WTC11 (cell line): Measurements from ENCODE around the gene EPHA2. TPM values are rescaled to one million over a fixed set of nuclear protein-coding genes. Genes with fewer than 3 reads are reported as not detected.
A peak's percentile ranks its signal among the peaks of the same experiment; 100 is the strongest.

Source experiments
- ATAC-seq: fragments of 200-7000 bp; cut with Tn5 transposase; 2 replicates; pipeline ENCODE4 v1.10.0; 2021; ENCODE audit warnings: mild to moderate bottlenecking, moderate library complexity
- CTCF ChIA-PET: fragments of 300-600 bp; sonication (Branson Sonifier 250); formaldehyde crosslinking; loops from one replicate; lab custom pipeline; 2021; ENCODE audit warnings: antibody characterized with exemption; lab: Charles Lee
- POLR2A ChIA-PET: fragments of 350-600 bp; sonication (Branson Sonifier 250); formaldehyde crosslinking; loops from one replicate; lab custom pipeline; 2021; ENCODE audit warnings: antibody characterized with exemption; lab: Charles Lee
- DNase-seq: peaks from one replicate; pipeline ENCODE4 v3.0.0; 2021; ENCODE audit warnings: low spot score
- H3K27ac Mint-ChIP-seq: 2 replicates; pipeline ENCODE4 v1.8.0; 2021; ENCODE audit warnings: mixed read lengths
- H3K27me3 Mint-ChIP-seq: 2 replicates; pipeline ENCODE4 v1.8.0; 2021; ENCODE audit warnings: low read depth, mild to moderate bottlenecking, moderate library complexity, mixed read lengths
- H3K36me3 Mint-ChIP-seq: 2 replicates; pipeline ENCODE4 v1.8.0; 2021; ENCODE audit warnings: mixed read lengths
- H3K4me1 Mint-ChIP-seq: 2 replicates; pipeline ENCODE4 v1.8.0; 2022; ENCODE audit warnings: mixed read lengths
- H3K4me3 Mint-ChIP-seq: 2 replicates; pipeline ENCODE4 v1.8.0; 2021; ENCODE audit warnings: mild to moderate bottlenecking, moderate library complexity, mixed read lengths
- H3K9me3 Mint-ChIP-seq: 2 replicates; pipeline ENCODE4 v1.8.0; 2021; ENCODE audit warnings: mixed read lengths
- FOXP4 ChIP-seq: sonication (generic); formaldehyde crosslinking; IDR thresholded peaks from 2 replicates; pipeline ENCODE4 v1.8.0; 2022; ENCODE audit warnings: mild to moderate bottlenecking, missing genetic modification reagents
- IRF1 ChIP-seq: sonication (generic); formaldehyde crosslinking; IDR thresholded peaks from 2 replicates; pipeline ENCODE4 v1.8.0; 2023; ENCODE audit warnings: missing genetic modification reagents
- SMAD4 ChIP-seq: sonication (generic); formaldehyde crosslinking; IDR thresholded peaks from 2 replicates; pipeline ENCODE4 v1.8.0; 2022; ENCODE audit warnings: mild to moderate bottlenecking, missing genetic modification reagents
- USF1 ChIP-seq: sonication (generic); formaldehyde crosslinking; IDR thresholded peaks from 2 replicates; pipeline ENCODE4 v1.8.0; 2022; ENCODE audit warnings: mild to moderate bottlenecking, missing genetic modification reagents
- USF2 ChIP-seq: sonication (generic); formaldehyde crosslinking; IDR thresholded peaks from 2 replicates; pipeline ENCODE4 v1.8.1; 2023; ENCODE audit warnings: mild to moderate bottlenecking, missing genetic modification reagents, moderate library complexity
- ZMAT4 ChIP-seq: fragments of 250-450 bp; sonication (Bioruptor Pico); IDR thresholded peaks from 2 replicates; pipeline ENCODE4 v1.9.0; 2021; ENCODE audit warnings: mild to moderate bottlenecking
- ZNF121 ChIP-seq: sonication (generic); formaldehyde crosslinking; IDR thresholded peaks from 2 replicates; pipeline ENCODE4 v1.8.0; 2023; ENCODE audit warnings: missing genetic modification reagents
- ZNF219 ChIP-seq: sonication (generic); formaldehyde crosslinking; IDR thresholded peaks from 2 replicates; pipeline ENCODE4 v1.8.0; 2023; ENCODE audit warnings: missing genetic modification reagents, mild to moderate bottlenecking, borderline replicate concordance
- ZNF532 ChIP-seq: fragments of 250-450 bp; sonication (Bioruptor Pico); IDR thresholded peaks from 2 replicates; pipeline ENCODE4 v1.9.0; 2021; ENCODE audit warnings: mild to moderate bottlenecking, borderline replicate concordance
- ZSCAN18 ChIP-seq: fragments of 250-450 bp; sonication (Bioruptor Pico); IDR thresholded peaks from 2 replicates; pipeline ENCODE4 v2.1.2; 2022; ENCODE audit warnings: mild to moderate bottlenecking, moderate library complexity
- total RNA-seq: library from RNA; stranded (reverse); gene quantifications from 3 replicates; pipeline ENCODE4 v1.2.3, GENCODE V29; 2021

The EPHA2 gene
- total RNA-seq, 1 experiment from 2014 or later: 44.4 TPM

- ATAC-seq (no peak), DNase-seq (no peak)
- TF ChIP-seq IRF1 (CRISPR knock-in tag) (no peak), SMAD4 (no peak), ZSCAN18 (CRISPR knock-in tag) (no peak), ZNF121 (no peak), ZMAT4 (CRISPR knock-in tag) (no peak)
- Mint-ChIP-seq H3K27me3 (no peaks in the 10 kb centered on the region), H3K27ac (no peak overlapping the region), H3K9me3 (no peaks in the 10 kb centered on the region), H3K36me3 (no peaks in the 10 kb centered on the region), H3K4me3 (no peak overlapping the region), H3K4me1 (peaks cover 6% of the 10 kb centered on the region)
- POLR2A ChIA-PET: no interaction called here
- CTCF ChIA-PET: interaction anchor here (1.0 to 4.7 kb wide), 3 partner anchors 11 to 135 kb away, joined by 3 to 50 read pairs (median 4); no protein-coding TSS in a partner anchor
Observed at GRCh38 chr1:16093611-16094010, 62.3 kb downstream of the EPHA2 start.

GRCh38 chr1:16092923-16093511 lies 62.9 kb downstream of the EPHA2 start:
- ATAC-seq (no peak), DNase-seq (no peak)
- peaks cover 7% of the 10 kb centered on the region; the same call in 1 of the 2 replicates for H3K4me1 Mint-ChIP-seq
- ChIA-PET CTCF (interaction anchor here (1.2 to 4.7 kb wide), 2 partner anchors 10 to 135 kb away, joined by 3 to 50 read pairs; no protein-coding TSS in a partner anchor), POLR2A (no interaction called here)
- H3K27ac Mint-ChIP-seq: no peak overlapping the region
- H3K27me3 Mint-ChIP-seq: no peaks in the 10 kb centered on the region
- H3K36me3 Mint-ChIP-seq: no peaks in the 10 kb centered on the region
- no peak overlapping the region for H3K4me3 Mint-ChIP-seq
- no peak for TF ChIP-seq ZNF219 (CRISPR knock-in tag)
- H3K9me3 Mint-ChIP-seq: no peaks in the 10 kb centered on the region

- DNase-seq: no peak
- TF ChIP-seq FOXP4 (CRISPR knock-in tag) (no peak), USF2 (CRISPR knock-in tag) (peak; percentile 74), ZNF532 (no peak), USF1 (CRISPR knock-in tag) (peak; percentile 59)
- ATAC-seq: no peak
- no peaks in the 10 kb centered on the region for H3K27me3 Mint-ChIP-seq
- no peaks in the 10 kb centered on the region for H3K9me3 Mint-ChIP-seq
- H3K36me3 Mint-ChIP-seq: no peaks in the 10 kb centered on the region
- peaks cover 13% of the 10 kb centered on the region; the same call in 1 of the 2 replicates for H3K4me1 Mint-ChIP-seq
- CTCF ChIA-PET: interaction anchor here (4.7 kb wide), 1 partner anchor 10 kb away, joined by 50 read pairs; no protein-coding TSS in a partner anchor
- H3K27ac Mint-ChIP-seq: no peak overlapping the region; the same call in 1 of the 2 replicates
- no peak overlapping the region for H3K4me3 Mint-ChIP-seq
- POLR2A ChIA-PET: interaction anchor here (0.6 kb wide), 1 partner anchor 1117 kb away, joined by 6 read pairs; no protein-coding TSS in a partner anchor
Observed at GRCh38 chr1:16092097-16092922, 63.6 kb downstream of the EPHA2 start.
